ENCODE data around the gene CDKAL1.

DNA sequence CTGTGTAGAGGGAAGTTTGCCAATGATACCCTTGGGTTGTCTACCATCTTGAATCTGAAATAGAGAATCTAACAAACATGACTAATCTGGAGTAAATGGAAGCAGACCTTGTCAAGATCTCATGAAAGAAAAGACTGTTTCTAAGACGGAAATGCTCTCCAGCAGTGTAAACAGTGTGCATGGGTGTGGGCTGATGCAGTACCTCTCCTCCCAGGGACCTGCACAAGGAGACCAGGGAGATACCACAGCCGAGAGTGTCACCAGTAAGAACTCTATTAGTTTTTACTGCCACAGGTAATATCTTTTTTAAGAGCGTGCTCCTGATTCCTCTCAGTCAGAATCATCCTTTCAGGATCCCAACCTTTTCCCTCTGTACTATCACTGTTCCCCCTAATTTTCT is 546.0 kb downstream of the CDKAL1 start:
- TF ChIP-seq, protein P1, sequence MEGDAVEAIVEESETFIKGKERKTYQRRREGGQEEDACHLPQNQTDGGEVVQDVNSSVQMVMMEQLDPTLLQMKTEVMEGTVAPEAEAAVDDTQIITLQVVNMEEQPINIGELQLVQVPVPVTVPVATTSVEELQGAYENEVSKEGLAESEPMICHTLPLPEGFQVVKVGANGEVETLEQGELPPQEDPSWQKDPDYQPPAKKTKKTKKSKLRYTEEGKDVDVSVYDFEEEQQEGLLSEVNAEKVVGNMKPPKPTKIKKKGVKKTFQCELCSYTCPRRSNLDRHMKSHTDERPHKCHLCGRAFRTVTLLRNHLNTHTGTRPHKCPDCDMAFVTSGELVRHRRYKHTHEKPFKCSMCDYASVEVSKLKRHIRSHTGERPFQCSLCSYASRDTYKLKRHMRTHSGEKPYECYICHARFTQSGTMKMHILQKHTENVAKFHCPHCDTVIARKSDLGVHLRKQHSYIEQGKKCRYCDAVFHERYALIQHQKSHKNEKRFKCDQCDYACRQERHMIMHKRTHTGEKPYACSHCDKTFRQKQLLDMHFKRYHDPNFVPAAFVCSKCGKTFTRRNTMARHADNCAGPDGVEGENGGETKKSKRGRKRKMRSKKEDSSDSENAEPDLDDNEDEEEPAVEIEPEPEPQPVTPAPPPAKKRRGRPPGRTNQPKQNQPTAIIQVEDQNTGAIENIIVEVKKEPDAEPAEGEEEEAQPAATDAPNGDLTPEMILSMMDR (IDR thresholded peaks at IDR 0.05; ENCODE audit: low read depth, low read length): no peak
- TF ChIP-seq EZH2phosphoT487 (IDR thresholded peaks at IDR 0.05; ENCODE audit: low read depth): no peak
